HG03342 (cell line): ENCODE results near the gene ADAM12.

Source experiments
- ATAC-seq: cut with Tn5 transposase; IDR thresholded peaks from one replicate; pipeline ENCODE4 v1.9.1; 2021; ENCODE audit warnings: mild to moderate bottlenecking, moderate library complexity; ENCODE audit not compliant: unreplicated experiment

The ADAM12 gene

DNA sequence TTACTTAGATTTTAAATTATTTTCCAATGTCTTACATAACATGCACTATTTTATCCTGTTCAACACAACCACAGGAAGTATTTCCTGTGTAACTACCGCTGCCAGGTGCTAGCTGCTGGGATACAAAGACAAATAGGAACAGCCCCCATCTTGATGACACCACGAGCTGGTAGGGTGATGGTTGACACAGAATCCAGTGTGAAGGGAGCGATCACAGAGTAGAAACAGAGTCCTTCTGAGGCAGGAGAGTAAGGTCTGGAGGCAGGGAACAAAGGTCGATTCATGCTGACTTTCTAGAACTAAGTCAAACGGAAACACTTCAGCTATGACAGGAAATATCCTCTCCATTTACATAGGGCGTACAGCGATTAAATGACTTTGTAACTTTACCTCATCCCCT, 232.3 kb downstream of the ADAM12 start:
- ATAC-seq, result no peak

- ATAC-seq, result no peak
These were observed 232.7 kb downstream of the ADAM12 start for GRCh38 chr10:126155528-126155927.

- ATAC-seq, result no peak
These were observed 234.3 kb downstream of the ADAM12 start for GRCh38 chr10:126153711-126154628.

- no peak for ATAC-seq
These were observed 240.2 kb downstream of the ADAM12 start for GRCh38 chr10:126147866-126148587.

- ATAC-seq, result no peak
These were observed 241.5 kb downstream of the ADAM12 start for GRCh38 chr10:126146771-126147170.

DNA sequence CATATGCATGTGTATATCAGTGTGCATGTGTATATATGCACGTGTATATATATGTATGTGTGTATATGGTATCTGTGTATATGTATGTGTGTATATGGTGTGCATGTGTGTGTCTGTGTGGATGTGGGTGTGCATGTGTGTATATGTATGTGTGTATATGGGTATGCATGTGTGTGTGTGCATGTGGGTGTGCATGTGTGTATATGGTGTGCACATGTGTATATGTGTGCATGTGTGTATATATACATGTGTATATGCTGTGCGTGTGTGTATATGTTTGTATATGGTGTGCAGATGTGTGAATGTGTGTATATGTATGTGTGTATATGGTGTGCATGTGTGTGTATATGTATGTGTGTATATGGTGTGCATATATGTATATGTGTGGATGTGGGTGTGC, 245.2 kb downstream of the ADAM12 start:
- ATAC-seq, result no peak

DNA sequence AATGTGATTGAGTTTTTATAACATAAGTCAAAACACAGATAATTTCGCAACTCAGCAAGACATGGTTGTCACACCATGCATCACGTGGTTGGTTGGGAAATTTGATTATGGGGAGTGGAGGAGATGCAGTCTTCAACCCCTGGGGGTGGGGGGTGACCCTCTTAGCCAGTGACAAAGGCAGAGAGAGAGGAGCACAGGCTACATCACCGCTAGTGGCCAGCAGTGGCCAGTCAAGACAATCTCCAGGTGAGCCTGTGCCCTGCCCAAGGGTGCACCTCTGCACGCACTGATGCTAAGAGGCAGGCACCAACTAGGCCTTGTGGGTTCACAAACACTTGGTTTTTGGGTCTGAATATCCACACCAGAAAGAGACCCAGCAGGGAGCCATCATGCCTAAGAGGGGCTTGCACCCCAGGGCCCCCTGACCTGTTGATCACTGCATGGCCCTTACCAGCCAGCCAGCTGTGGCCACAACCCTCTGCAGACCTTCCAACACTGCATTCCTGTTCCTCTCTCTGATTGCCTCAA, 247.5 kb downstream of the ADAM12 start:
- no peak for ATAC-seq

GRCh38 chr10:126137562-126138221, 250.6 kb downstream of the ADAM12 start:
- ATAC-seq, result no peak

DNA sequence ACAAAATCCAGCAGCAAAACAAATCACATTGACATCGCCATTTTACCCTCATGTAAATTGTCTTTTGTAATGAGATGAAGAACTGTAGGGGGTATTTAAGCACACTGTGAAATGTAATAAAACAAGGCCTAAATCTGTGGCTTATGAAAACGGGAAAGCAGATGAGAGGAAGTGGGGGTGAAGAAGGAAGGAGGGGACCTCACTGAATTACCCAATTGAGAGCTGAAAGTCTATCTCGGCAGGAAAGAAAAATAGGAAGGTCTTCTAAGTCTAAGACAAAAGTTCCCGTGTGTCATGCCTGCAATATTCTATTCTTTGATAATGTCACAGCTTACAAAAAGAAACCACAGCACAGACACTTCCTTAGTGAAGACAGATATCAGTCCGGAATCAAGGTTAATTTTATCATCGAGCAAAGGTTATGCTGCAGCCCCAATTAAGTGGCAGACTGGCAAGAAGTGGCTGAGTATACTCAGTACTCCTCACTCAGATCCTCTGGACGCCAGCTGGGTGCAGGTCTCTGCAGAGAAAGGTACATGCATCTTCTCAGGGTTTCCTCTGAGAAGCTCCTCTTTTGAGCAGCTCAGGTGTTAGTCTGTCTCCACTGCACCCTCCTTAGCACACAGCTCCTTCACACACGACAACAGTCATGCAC, 252.2 kb downstream of the ADAM12 start:
- ATAC-seq, result no peak

GRCh38 chr10:126135177-126135576, 253.1 kb downstream of the ADAM12 start:
- no peak for ATAC-seq

- no peak for ATAC-seq
These were observed 254.2 kb downstream of the ADAM12 start for GRCh38 chr10:126133906-126134656.

- ATAC-seq, result no peak
These were observed 255.1 kb downstream of the ADAM12 start for GRCh38 chr10:126133082-126133620.

DNA sequence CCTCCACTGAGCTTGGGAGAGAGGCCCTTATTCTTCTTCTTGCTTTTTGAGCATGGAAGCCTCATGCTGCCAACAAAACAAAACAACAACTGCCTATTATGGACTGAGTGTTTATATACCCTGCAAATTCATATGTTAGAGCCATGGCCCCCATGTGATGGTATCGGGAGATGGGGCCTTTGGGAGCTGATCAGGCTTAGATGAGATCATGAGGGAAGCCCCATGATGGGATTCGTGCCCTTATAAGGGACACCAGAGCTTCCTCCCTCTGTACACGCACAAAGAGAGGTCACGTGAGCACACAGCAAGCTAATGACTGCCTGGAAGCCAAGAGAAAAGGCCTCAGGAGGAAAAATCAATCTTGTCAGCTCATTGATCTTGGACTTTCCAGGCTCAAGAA, 256.9 kb downstream of the ADAM12 start:
- ATAC-seq, result no peak

DNA sequence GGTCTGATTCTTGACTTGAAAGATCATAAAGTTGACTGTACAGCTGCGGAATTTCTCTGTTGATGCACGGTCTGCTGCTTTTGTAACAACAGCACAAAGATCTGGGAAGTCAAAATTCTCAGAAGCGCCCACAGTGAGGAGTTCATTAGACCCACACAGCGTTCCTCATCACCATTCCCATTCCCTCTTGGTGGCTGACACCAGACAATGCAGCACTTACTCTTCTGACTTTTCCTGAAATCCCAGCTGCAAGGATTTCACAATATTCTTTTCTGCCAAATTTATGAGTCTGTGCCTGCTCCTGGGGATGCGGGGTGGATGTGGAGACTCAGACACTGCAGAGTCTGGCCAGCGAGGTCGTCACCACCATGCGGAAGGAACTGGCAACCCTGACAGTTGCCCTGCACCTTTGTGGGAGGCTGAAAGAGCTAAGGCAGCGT, 258.0 kb downstream of the ADAM12 start:
- ATAC-seq, result no peak

DNA sequence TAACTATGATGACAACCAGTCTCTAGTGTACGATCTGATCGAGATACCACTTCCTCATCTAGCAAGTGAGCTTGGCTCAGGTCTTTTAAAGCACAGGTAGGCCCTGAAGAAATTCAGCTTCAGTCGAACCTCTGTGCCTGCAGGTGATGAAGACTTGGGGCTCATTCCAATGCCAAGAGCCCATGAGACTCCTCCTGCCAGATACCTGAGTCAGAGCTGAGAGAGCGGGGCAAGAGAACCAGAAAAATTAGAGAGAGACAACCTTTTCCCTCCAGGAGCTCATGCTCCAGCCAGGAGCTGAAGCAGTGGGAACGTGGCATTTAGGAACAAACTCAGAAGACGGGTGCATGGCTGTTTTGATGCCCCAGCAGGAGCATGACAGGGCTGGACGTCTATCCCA, 259.3 kb downstream of the ADAM12 start:
- ATAC-seq, result no peak

- ATAC-seq, result no peak
These were observed 259.7 kb downstream of the ADAM12 start for GRCh38 chr10:126128581-126128980.

DNA sequence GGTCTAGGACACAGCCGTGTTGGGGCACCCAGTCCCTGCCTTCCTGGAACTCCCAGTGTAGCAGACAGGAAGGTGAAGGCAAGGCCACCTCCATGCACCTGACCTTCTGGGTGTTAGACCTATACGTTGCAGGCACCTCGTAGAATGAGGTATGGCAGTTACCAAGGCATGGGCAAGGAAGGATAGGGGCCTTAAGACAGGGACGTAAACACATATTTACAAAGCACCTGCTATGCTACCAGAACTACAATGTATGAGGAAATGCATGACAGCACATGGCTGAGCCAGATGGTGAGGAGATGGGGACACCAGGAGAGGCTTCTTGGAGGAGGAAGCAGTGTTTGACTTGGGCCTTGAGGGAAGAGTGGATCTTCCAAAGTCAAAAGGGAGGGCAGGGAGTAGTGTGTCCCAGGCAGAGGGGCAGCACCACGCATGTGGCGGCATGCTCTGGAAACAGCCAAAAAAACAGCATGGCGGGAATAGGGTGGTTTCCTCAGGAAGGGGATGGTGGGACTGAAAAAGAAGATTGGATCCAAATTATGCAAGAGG, 260.7 kb downstream of the ADAM12 start:
- no peak for ATAC-seq

DNA sequence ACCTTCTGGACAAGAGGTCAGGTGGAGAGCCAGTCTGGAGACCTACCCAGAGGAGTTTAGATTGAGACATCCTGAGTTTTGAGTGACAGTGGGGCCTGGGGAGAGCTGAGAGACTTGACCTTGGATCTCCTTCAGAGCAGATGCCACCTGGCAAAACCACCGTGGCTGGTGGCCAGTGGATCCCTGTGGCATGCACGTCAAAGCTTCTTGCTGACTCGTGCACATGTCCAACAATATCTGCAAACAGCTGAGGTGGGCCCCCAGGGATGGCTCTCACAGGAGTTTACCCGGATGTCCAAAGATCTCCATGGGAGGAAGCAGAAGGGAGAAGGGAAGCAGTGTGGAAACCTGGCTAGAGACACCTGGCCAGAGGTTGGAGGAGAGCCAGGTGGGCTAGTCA, 261.4 kb downstream of the ADAM12 start:
- ATAC-seq, result no peak

DNA sequence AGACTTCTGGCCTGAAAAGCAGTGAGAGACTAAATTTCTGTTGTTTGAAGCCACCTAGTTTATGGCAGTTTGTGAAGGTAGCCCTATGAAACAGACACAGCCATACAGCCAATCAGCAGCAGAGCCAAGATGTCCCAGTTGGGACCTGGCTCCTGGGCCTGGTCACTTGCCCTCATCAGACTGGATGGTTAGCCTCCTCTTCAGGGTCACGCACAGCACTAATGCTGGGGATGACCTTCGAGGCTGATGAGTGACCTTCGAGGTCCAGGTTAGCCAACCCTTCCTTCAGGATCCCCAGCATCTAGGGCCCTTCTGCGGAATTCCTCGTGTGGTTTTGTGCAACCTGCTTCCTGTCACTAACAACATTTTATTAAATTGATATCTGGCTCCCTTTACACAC, 262.3 kb downstream of the ADAM12 start:
- no peak for ATAC-seq
